GM19099 (cell line): ENCODE data around the gene DAD1.
A peak's percentile ranks its signal among the peaks of the same experiment; 100 is the strongest.

Source experiments
- POLR2A ChIP-seq: IDR thresholded peaks from 3 replicates; pipeline ENCODE4 v1.6.1; 2011; ENCODE audit warnings: low read depth; ENCODE audit not compliant: insufficient read length; ENCODE audit errors: extremely low read depth

The DAD1 gene

DNA sequence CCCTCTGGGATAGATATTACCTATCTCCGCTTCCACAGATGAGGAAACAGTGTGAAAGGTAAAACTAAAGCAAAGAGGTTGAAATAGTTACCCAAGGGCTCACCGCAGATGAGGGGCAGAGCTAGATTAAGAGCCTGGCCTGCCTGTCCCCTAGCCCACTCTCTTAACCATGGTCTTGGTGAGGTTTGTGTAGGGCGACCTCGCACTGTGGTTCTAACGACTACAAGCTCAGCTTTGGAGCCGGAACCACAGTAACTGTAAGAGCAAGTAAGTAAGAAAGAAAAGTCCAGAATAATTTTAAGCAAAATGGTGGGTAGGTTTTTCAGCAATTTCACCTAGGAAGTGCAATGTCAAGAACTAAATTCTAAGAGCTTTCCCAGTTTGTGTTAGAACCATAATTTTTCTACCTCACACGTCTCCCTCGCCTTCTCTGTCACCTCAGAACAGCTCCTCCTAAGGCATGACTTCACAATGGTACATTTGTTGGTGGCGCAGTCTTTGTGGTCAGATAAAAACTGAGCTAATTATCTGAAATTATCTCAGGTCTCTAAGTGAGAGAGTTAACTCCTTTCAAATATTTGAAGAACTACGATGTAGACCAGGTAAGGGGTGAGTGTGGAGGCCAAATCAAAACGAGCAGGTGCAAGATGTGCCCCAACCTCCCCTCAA, 64.8 kb downstream of the DAD1 start:
- no peak for TF ChIP-seq POLR2A

DNA sequence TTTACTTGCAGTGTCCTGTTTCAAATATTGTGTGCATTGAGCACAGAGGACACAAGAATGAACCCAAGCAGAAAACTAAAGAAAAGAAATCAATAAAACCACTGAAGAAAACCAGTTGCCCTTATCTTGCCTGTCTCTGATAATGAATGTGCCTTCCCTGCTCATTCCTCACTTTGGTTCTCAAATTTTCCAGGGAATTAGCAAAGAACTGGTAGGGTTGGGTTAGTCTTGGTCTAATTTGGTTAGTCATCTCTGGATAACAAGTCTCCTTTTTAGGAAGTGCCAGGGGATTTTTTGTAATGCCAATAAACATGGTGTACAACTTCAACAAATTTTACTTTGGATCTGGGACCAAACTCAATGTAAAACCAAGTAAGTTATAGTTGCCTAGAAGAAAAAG, 65.7 kb downstream of the DAD1 start:
- TF ChIP-seq POLR2A = no peak

DNA sequence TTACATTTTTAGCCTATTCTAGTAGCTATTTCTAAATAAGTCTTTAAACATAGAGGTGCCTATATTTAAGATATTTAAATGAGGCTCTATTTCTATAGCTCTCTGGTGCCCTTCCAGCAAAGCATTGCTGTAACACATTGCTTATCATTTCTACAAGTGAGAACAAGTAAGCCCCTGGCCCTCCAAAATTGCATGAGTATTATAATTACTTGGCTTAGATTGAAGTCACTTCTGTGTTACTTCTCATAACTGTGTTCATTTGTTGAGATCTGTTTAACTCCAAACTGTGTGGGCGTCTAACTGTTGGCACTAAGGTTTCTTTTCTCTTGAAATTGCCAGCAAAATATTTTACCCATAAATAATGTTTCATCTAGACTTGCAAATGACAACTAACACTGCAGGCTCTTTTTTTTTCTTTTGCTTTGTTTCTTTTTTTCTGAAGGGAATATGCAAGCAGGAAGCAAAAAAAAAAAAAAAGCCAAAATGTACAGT, 66.5 kb downstream of the DAD1 start:
- no peak for TF ChIP-seq POLR2A

DNA sequence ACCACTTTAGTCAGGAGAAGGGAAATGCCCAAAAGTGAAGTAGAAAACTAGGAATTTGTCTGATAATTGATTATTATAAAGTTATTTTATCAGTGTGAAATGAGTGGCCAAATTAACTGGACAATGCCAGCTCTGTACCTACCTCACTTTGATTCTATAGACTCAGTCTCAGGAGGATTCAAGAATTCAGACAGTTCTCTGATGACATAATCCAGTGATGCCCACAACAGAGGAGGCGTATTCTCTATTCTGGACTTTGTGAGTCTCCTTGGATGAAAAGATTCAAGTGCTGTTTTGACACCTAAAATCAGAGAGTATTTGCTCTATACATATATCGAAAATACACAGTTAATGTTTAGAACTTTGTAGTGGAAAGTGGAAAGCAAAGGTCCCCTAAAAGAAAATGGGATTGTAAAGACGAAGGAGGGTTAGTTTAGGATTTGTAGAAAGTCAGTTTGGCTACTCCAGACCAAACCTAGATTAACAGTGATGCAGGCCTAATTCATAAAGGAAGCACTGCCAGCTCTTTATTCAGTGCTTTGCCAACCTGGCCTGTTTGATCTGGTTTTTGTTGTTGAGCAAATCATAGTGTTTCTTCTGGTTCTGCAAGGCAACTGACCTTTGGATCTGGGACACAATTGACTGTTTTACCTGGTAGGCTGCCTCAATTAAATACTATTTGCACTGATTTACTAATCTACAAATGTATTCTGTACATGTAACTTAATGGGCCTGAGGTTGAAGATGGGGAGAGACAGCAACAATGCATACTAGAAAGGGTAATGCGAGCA, 67.4 kb downstream of the DAD1 start:
- TF ChIP-seq POLR2A = peak; percentile 15

DNA sequence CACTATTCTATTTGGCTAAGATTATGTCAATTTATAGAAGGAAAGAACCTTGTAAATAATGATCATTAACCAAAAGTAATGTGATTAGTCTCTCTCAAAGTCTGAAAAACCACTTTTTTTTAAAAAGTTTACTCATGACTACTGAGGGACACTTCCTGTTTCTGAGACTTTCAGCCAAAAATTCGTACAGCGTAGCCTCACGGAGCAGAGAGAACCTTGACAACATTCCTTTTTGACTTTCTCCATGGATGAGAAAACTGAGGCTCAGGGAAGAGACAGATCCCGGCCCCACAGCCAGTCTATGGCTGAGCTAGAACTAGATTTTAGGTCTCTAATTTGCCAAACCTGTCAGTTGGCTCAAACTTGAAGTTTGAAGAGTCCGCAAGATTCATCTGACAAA, 68.2 kb downstream of the DAD1 start:
- TF ChIP-seq POLR2A = no peak

DNA sequence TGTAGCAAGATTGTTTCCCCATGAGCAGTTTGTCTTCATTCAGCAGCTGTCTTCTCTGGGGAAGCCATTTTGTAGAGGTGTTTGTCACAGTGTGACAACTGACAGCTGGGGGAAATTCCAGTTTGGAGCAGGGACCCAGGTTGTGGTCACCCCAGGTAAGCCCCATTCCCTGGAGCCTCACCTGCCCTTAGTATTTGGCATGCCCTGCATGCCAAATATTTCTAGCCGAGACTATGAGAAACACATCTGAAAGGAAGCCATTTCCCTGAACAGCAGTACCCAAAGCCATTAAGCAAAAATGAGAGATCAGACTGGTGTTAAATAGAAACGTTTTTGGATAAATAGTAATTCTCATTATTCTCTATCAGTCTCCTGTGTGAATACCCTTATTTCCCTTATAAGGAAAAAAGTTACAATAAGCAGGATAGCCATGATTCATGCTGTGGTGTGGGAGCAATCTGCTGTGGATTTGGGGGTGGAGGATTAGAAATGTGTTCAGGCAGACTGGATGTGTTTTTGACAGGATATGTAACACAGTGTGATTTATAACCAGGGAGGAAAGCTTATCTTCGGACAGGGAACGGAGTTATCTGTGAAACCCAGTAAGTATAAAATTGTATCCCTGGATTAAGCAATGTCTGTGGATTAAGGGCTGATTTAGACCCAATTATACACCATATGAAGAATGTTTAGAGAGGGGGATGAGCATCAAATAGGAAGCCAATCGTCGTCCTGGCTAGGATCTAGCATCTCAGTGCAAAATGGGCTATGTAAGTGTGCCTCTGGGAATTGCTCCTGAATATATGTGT, 68.9 kb downstream of the DAD1 start:
- TF ChIP-seq POLR2A = no peak

DNA sequence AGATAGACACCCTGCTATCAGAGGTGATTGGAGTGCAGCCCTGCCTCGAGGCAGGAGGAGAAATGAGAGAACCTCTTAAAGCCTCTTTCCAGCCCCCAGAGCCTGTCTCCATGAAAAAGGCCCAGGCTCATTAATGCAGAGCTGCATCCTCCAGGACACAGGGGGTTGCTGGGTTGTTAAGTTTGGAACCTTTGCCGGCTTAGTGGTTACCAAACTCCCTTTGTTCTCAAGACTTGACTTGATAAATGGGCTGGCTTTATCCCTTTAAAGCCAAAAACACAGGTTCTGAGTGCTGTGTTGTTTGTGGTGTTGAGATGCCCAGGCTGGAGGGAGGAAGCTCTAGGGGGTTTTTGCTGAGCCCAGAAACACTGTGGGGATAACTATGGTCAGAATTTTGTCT, 71.0 kb downstream of the DAD1 start:
- TF ChIP-seq POLR2A = no peak

DNA sequence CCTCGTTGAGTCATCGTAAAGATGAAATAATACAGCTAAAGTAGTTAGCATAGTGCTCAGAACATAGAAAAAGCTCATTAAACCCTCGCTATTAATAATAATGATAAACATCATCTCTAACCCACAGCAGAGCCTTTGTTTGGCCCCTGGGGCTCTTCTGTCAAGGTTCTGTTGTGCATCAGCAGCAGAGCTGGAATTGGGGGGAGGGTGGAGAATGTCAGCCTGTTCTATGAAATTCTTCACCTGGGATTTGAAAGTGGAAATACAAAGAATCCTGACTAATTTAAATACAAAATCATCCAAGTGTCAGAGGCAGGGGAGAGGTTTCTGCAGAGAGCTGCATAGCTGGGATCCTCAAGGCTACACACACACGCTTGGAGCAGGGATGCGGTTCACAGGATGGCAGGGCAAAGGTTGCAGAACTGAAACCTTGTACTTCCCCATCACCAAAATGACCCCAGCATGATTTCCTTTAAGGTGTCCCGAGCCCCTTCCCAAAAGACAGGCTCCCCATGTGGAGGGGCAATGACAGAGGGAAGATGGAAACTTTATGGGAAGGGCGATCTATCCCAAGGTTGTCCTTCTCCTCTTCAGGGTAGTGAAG, 71.8 kb downstream of the DAD1 start:
- TF ChIP-seq POLR2A = no peak

DNA sequence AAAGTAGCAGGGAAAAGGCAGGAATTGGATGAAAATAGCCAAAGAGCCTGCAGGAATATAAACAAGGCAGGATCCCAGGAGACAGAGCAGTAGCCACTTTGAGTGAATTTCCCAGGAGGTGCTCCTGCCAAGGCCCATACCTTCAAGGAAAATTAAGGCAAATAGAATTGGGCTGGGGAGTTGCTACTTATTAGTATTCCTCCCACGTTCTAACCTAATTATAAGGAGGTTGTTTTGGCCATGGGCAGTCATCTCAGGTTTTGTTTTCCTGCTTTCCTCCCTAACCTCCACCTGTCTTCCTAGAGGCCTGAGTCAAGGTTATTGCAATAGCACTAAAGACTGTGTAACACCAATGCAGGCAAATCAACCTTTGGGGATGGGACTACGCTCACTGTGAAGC, 73.1 kb downstream of the DAD1 start:
- TF ChIP-seq POLR2A = no peak
